Measurements from ENCODE around the gene PLK1.
A peak's percentile ranks its signal among the peaks of the same experiment; 100 is the strongest.
"Not testable (repeated sequence)": the region's sequence is repeated elsewhere in the genome, so short reads cannot be mapped to it uniquely, and the experiment has no call there.

PLK1 gene
- total RNA-seq = 3.0 to 3.5 reads per million in 2 donors

- DNase-seq = peak; percentile 38
Measured at GRCh38 chr16:23678430-23679273, at the start of gene PLK1. PLK1 (plus strand) TSS chr16:23678889; CDS start chr16:23678933, 44 bp downstream.

GRCh38 chr16:23629516-23629915 is 49.2 kb upstream of the PLK1 start:
- DNase-seq = no peak

GRCh38 chr16:23631874-23632273 is 46.8 kb upstream of the PLK1 start:
- not testable (repeated sequence) for DNase-seq

GRCh38 chr16:23634461-23635036 is 44.1 kb upstream of the PLK1 start:
- no peak for DNase-seq

- no peak for DNase-seq
Measured at GRCh38 chr16:23635958-23636357, 42.7 kb upstream of the PLK1 start.

- no peak for DNase-seq
Measured at GRCh38 chr16:23640615-23640930, 38.1 kb upstream of the PLK1 start.

GRCh38 chr16:23640931-23641765 is 37.5 kb upstream of the PLK1 start, which contains the start of the genes DCTN5 and PALB2:
DCTN5 (plus strand) TSS chr16:23641466; CDS start chr16:23641543, 77 bp downstream.
PALB2 (minus strand) TSS chr16:23641310; CDS start chr16:23641157, 153 bp downstream.
- DNase-seq = peak; percentile 78

- DNase-seq = no peak
Measured at GRCh38 chr16:23642246-23642774, 36.4 kb upstream of the PLK1 start.

GRCh38 chr16:23650674-23651416 is 27.8 kb upstream of the PLK1 start:
- no peak for DNase-seq

- no peak for DNase-seq
Measured at GRCh38 chr16:23651943-23652468, 26.7 kb upstream of the PLK1 start.

GRCh38 chr16:23663918-23664317 is 14.8 kb upstream of the PLK1 start:
- DNase-seq = no peak

- no peak for DNase-seq
Measured at GRCh38 chr16:23666571-23667354, 11.9 kb upstream of the PLK1 start.

- DNase-seq = no peak
Measured at GRCh38 chr16:23667355-23667659, 11.4 kb upstream of the PLK1 start.

GRCh38 chr16:23668225-23668624 is 10.5 kb upstream of the PLK1 start:
- no peak for DNase-seq

GRCh38 chr16:23668873-23669272 is 9.8 kb upstream of the PLK1 start:
- DNase-seq = no peak

- DNase-seq = no peak
Measured at GRCh38 chr16:23670137-23670776, 8.4 kb upstream of the PLK1 start.

GRCh38 chr16:23673971-23674614 is 4.6 kb upstream of the PLK1 start:
- no peak for DNase-seq

GRCh38 chr16:23676924-23677480 is 1.7 kb upstream of the PLK1 start:
- DNase-seq = no peak

GRCh38 chr16:23679274-23679985 is 741 bp downstream of the PLK1 start:
- DNase-seq = no peak

Measured in activated gamma-delta T cell (primary cell).